Bronchial epithelial cell (primary cell): ENCODE measurements around the gene MEAF6. TPM values are rescaled to one million over a fixed set of nuclear protein-coding genes. Genes with fewer than 3 reads are reported as not detected.
A peak's percentile ranks its signal among the peaks of the same experiment; 100 is the strongest.

Experiments used
- DNase-seq: peaks from one replicate; pipeline ENCODE4 v3.0.0-alpha.2; 2010; ENCODE audit warnings: low read depth
- FAIRE-seq: peaks from 2 replicates; lab custom pipeline; 2011; peaks lifted over from hg19 to GRCh38; lab: Jason Lieb, UNC
- H3K27me3 ChIP-seq: 2 replicates; pipeline ENCODE4 v1.5.1; 2011; ENCODE audit warnings: low read length; ENCODE audit not compliant: control insufficient read depth, insufficient read depth
- H3K36me3 ChIP-seq: 2 replicates; pipeline ENCODE4 v1.5.1; 2011; ENCODE audit warnings: low read length; ENCODE audit not compliant: control insufficient read depth, insufficient read depth
- H3K4me3 ChIP-seq: 2 replicates; pipeline ENCODE4 v1.5.1; 2011; ENCODE audit warnings: mild to moderate bottlenecking, low read depth, low read length, control low read depth
- CTCF ChIP-seq: IDR thresholded peaks from 2 replicates; pipeline ENCODE4 v1.5.1; 2011; ENCODE audit warnings: mild to moderate bottlenecking, moderate library complexity, low read length, control low read depth, inconsistent platforms; ENCODE audit not compliant: insufficient read depth, severe bottlenecking
- total RNA-seq: library from RNA; depleted of rRNA; stranded (reverse); fragments of >200 nt; gene quantifications from 2 replicates; pipeline ENCODE4 v1.2.1, GENCODE V29; 2014

The MEAF6 gene
- total RNA-seq, 1 donor from 2014 or later, result 74.5 TPM

- no peak for DNase-seq
- no peak for TF ChIP-seq CTCF
- H3K4me3 ChIP-seq, result no peak overlapping the region
- no peaks in the 10 kb centered on the region for H3K27me3 ChIP-seq
- peaks cover 7% of the 10 kb centered on the region for H3K36me3 ChIP-seq
- no peak for FAIRE-seq
Observed at GRCh38 chr1:37502104-37502503, 12.5 kb downstream of the MEAF6 start.

- no peak for FAIRE-seq
- H3K4me3 ChIP-seq, result no peak overlapping the region
- DNase-seq, result no peak
- no peak for TF ChIP-seq CTCF
- H3K27me3 ChIP-seq, result no peaks in the 10 kb centered on the region
- peaks cover 5% of the 10 kb centered on the region for H3K36me3 ChIP-seq
Observed at GRCh38 chr1:37501661-37502060, 12.9 kb downstream of the MEAF6 start.

- FAIRE-seq, result no peak
Observed at GRCh38 chr1:37498872-37499617, 15.5 kb downstream of the MEAF6 start.

GRCh38 chr1:37497832-37498231 is 16.7 kb downstream of the MEAF6 start:
- peaks cover 2% of the 10 kb centered on the region for H3K36me3 ChIP-seq
- H3K4me3 ChIP-seq, result no peak overlapping the region
- DNase-seq, result no peak
- TF ChIP-seq CTCF, result no peak
- no peaks in the 10 kb centered on the region for H3K27me3 ChIP-seq
- no peak for FAIRE-seq

More at GRCh38 chr1:37498872-37499617, 15.5 kb downstream of the MEAF6 start:
- TF ChIP-seq CTCF, result no peak
- Histone ChIP-seq H3K4me3 (no peak overlapping the region), H3K27me3 (no peaks in the 10 kb centered on the region), H3K36me3 (peaks cover 5% of the 10 kb centered on the region)
- peak; percentile 54 for DNase-seq

- Histone ChIP-seq H3K4me3 (no peak overlapping the region), H3K27me3 (no peaks in the 10 kb centered on the region), H3K36me3 (peaks cover 1% of the 10 kb centered on the region)
- FAIRE-seq (no peak), DNase-seq (no peak)
- no peak for TF ChIP-seq CTCF
Observed at GRCh38 chr1:37495875-37496274, 18.7 kb downstream of the MEAF6 start.
